Uterus (tissue), 4 donors: ENCODE data around the gene GASK1A. TPM values are rescaled to one million over a fixed set of nuclear protein-coding genes. Genes with fewer than 3 reads are reported as not detected.
A peak's percentile ranks its signal among the peaks of the same experiment; 100 is the strongest.

Experiments
- DNase-seq, 2 donors: peaks; one replicate each; pipeline ENCODE4 v3.0.0-alpha.2; 2019 to 2020
- H3K27ac ChIP-seq, 2 donors: fragments of 200-600 bp; sonication (generic); 1 replicate in 1 of 2; 2 replicates in 1 of 2; pipeline ENCODE4 v1.5.1; 2016 to 2018
- H3K27me3 ChIP-seq, 2 donors: fragments of 200-600 bp; sonication (generic); one replicate each; pipeline ENCODE4 v1.5.1; 2018 to 2019; ENCODE audit warnings: control low read depth in 1 of 2
- H3K36me3 ChIP-seq, 2 donors: fragments of 200-600 bp; sonication (generic); one replicate each; pipeline ENCODE4 v1.5.1; 2019; ENCODE audit warnings: control low read depth in 1 of 2
- H3K4me1 ChIP-seq, 2 donors: fragments of 200-600 bp; sonication (generic); one replicate each; pipeline ENCODE4 v1.5.1; 2018 to 2019; ENCODE audit warnings: control low read depth in 1 of 2
- H3K4me3 ChIP-seq, 2 donors: fragments of 200-600 bp; sonication (generic); 1 replicate in 1 of 2; 2 replicates in 1 of 2; pipeline ENCODE4 v1.5.1; 2018 to 2019; ENCODE audit warnings: mild to moderate bottlenecking in 1 of 2
- H3K9me3 ChIP-seq, 2 donors: fragments of 200-600 bp; sonication (generic); one replicate each; pipeline ENCODE4 v1.5.1; 2019; ENCODE audit warnings: control low read depth in 1 of 2
- POLR2A ChIP-seq, 2 donors: fragments of 450-650 bp; IDR thresholded peaks; one replicate each; pipeline ENCODE4 v1.6.1; 2016; ENCODE audit warnings: antibody characterized with exemption in 2 of 2, mild to moderate bottlenecking in 1 of 2, moderate library complexity in 1 of 2
- intact Hi-C: fragments of 100-400 bp; cut with DNase I; formaldehyde crosslinking; loops from one replicate; pipeline ENCODE4 v1.15.1; 2023; ENCODE audit warnings: low total_unique reads
- total RNA-seq, 4 donors: library from RNA; depleted of rRNA in 3 of 4; stranded (reverse); fragments of >200 nt in 3 of 4; gene quantifications; one replicate each; pipeline versions ENCODE4 v1.1.0 to v1.2.4, GENCODE V29; 2014 to 2023
- TF ChIP-seq, protein P1 (sequence below), 4 experiments: fragments of 200-600 bp in 2 of 4; fragments of 450-650 bp in 2 of 4; sonication (generic) in 2 of 4; IDR thresholded peaks; one replicate each; pipeline ENCODE4 v1.5.1; 2016 to 2019; ENCODE audit warnings: antibody characterized with exemption in 4 of 4, mild to moderate bottlenecking in 2 of 4, moderate library complexity in 1 of 4
- donor health status: DM: yes; HTN: yes; CAD: no.

GASK1A gene
- total RNA-seq, 4 donors from 2014 or later: 26.3 to 65.8 (median 48.0) TPM

DNA sequence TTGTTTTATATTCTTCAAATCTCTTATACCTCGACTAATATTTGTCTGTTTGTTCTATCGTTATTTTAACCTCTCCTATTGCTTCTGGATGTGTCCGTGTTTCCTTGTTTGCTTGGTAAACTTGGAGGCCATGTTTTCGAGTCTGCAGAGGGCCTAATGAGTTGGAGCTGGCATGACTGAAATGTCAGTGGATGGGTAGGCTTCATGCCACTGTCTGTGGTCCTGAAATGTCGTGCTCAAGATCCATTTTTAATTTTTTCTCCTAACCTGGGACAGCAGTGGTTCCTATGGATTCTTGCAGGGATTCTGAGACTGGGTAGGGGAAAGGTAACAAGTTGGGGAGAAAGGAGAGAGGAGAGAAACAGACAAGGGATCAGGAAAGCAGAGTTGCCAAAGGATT, 18.8 kb upstream of the GASK1A start:
- Histone ChIP-seq H3K27ac (no peak overlapping the region), H3K9me3 (no peaks in the 10 kb centered on the region), H3K4me3 (no peak overlapping the region), H3K27me3 (no peaks in the 10 kb centered on the region), H3K36me3 (no peaks in the 10 kb centered on the region), H3K4me1 (no peaks in the 10 kb centered on the region)
- TF ChIP-seq POLR2A (IDR thresholded peaks at IDR 0.05): no peak
- TF ChIP-seq, protein P1, sequence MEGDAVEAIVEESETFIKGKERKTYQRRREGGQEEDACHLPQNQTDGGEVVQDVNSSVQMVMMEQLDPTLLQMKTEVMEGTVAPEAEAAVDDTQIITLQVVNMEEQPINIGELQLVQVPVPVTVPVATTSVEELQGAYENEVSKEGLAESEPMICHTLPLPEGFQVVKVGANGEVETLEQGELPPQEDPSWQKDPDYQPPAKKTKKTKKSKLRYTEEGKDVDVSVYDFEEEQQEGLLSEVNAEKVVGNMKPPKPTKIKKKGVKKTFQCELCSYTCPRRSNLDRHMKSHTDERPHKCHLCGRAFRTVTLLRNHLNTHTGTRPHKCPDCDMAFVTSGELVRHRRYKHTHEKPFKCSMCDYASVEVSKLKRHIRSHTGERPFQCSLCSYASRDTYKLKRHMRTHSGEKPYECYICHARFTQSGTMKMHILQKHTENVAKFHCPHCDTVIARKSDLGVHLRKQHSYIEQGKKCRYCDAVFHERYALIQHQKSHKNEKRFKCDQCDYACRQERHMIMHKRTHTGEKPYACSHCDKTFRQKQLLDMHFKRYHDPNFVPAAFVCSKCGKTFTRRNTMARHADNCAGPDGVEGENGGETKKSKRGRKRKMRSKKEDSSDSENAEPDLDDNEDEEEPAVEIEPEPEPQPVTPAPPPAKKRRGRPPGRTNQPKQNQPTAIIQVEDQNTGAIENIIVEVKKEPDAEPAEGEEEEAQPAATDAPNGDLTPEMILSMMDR (IDR thresholded peaks at IDR 0.05): no peak
- intact Hi-C loops: loop anchor here (5.0 to 10.0 kb wide), 2 partner anchors 145 to 197 kb away; partner anchors contain the start of gene POMGNT2
- no peak for DNase-seq

DNA sequence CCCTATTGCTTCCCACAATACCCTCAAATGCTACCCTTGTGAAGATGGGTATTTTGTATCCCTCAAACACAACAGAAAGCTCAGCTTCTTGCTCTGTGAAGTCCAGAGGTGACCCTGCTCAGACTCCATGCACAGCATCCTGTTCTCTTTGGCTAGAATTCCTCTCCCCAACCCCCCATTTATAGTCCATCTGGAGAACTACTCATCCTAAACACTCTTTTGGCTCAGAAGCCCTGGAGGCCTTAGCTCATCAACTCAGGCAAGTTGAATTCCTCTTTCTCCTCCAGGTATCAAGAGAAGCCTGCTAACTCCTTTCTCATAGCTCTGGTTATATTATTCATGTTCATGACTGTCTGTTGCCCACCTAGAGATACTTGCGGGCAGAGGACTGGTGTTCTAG, 18.3 kb upstream of the GASK1A start:
- Histone ChIP-seq H3K4me3 (no peak overlapping the region), H3K36me3 (no peaks in the 10 kb centered on the region), H3K27ac (no peak overlapping the region), H3K4me1 (no peaks in the 10 kb centered on the region), H3K27me3 (no peaks in the 10 kb centered on the region), H3K9me3 (no peaks in the 10 kb centered on the region)
- intact Hi-C loops: loop anchor here (5.0 to 10.0 kb wide), 2 partner anchors 144 to 197 kb away; partner anchors contain the start of gene POMGNT2
- TF ChIP-seq POLR2A (IDR thresholded peaks at IDR 0.05): no peak
- TF ChIP-seq, protein P1 (IDR thresholded peaks at IDR 0.05): no peak
- no peak for DNase-seq

DNA sequence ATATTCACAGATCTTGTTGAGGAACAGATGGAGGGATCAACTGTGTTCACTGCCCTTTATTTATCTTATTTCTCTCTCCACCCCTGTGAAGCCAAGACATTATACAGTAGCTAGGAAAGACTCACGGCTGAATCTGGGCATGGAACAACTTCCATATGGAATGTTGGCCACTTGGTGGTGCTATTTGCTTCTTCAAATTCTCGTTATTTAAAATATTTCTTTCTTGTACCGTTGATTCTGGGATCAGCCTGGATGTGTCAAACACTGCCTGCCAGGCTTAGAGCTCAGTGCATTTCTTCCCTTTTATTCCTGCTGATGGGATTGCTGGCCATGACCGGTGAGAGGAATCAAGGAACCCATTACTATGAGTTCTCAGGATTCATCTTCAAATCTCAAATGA, 17.5 kb upstream of the GASK1A start:
- Histone ChIP-seq H3K4me3 (no peak overlapping the region), H3K9me3 (no peaks in the 10 kb centered on the region), H3K4me1 (no peaks in the 10 kb centered on the region), H3K27ac (no peak overlapping the region), H3K36me3 (no peaks in the 10 kb centered on the region), H3K27me3 (no peaks in the 10 kb centered on the region)
- intact Hi-C loops: loop anchor here (5.0 to 10.0 kb wide), 2 partner anchors 143 to 196 kb away; partner anchors contain the start of gene POMGNT2
- DNase-seq: peak; percentile 54 to 69
- TF ChIP-seq, protein P1 (IDR thresholded peaks at IDR 0.05): peak; percentile 71 to 81 (median 78)
- TF ChIP-seq POLR2A (IDR thresholded peaks at IDR 0.05): no peak

DNA sequence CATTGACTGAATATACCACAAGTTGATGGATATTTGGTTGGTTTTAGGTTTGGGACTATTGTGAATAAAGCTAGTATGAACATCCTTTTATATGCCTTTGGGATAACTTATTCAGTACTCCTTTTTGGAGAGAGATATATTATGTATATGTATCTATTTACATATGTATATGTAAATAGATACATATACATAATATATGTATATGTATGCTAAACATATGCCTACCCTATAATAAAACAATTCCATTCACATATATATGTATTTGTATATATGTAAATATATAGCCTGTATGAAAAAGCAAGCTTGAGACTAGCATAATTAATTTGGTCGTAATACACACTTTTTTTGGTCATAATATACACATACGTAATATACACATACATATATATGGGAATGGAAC, 15.8 kb upstream of the GASK1A start:
- H3K4me1 ChIP-seq: no peaks in the 10 kb centered on the region
- no peak for DNase-seq
- no peak overlapping the region for H3K4me3 ChIP-seq
- TF ChIP-seq, protein P1 (IDR thresholded peaks at IDR 0.05): no peak
- TF ChIP-seq POLR2A (IDR thresholded peaks at IDR 0.05): no peak
- no peaks in the 10 kb centered on the region for H3K9me3 ChIP-seq
- intact Hi-C loops: loop anchor here (5.0 to 10.0 kb wide), 2 partner anchors 142 to 194 kb away; partner anchors contain the start of gene POMGNT2
- no peak overlapping the region for H3K27ac ChIP-seq
- H3K27me3 ChIP-seq: no peaks in the 10 kb centered on the region
- no peaks in the 10 kb centered on the region for H3K36me3 ChIP-seq

DNA sequence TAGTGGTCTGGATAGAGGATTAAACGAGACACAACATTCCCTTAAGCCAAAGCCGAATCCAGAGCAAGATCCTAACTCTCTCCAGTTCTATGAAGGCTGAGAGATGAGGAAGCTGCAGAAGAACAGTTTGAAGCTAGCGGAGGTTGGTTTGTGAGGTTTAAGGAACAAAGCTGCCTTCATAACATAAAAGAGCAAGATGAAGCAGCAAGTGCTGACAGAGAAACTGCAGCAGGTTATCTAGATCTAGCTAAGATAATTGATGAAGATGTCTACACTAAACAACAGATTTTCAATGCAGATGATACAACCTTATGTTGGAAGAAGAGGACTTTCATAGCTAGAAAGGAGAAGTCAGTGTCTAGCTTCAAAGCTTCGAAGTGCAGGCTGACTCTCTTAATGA, 14.8 kb upstream of the GASK1A start:
- H3K9me3 ChIP-seq: no peaks in the 10 kb centered on the region
- no peak overlapping the region for H3K4me3 ChIP-seq
- H3K36me3 ChIP-seq: no peaks in the 10 kb centered on the region
- DNase-seq: no peak
- no peaks in the 10 kb centered on the region for H3K27me3 ChIP-seq
- H3K27ac ChIP-seq: no peak overlapping the region
- intact Hi-C loops: loop anchor here (5.0 to 10.0 kb wide), 2 partner anchors 141 to 193 kb away; partner anchors contain the start of gene POMGNT2
- TF ChIP-seq, protein P1 (IDR thresholded peaks at IDR 0.05): no peak
- no peak for TF ChIP-seq POLR2A (IDR thresholded peaks at IDR 0.05)
- no peaks in the 10 kb centered on the region for H3K4me1 ChIP-seq
